WERI-Rb-1 (cell line): ENCODE measurements around the gene COX6A2.
A peak's percentile ranks its signal among the peaks of the same experiment; 100 is the strongest.

Experiments used
- DNase-seq: peaks from one replicate; pipeline ENCODE4 v3.0.0-alpha.2; 2020
- H3K27ac ChIP-seq: fragments of 250-450 bp; sonication (Bioruptor Pico); 2 replicates; pipeline ENCODE4 v1.5.1; 2020; ENCODE audit warnings: mild to moderate bottlenecking, moderate library complexity
- H3K27me3 ChIP-seq: fragments of 250-450 bp; sonication (Bioruptor Pico); 2 replicates; pipeline ENCODE4 v1.5.1; 2021; ENCODE audit warnings: mild to moderate bottlenecking, low read depth, moderate library complexity; ENCODE audit not compliant: insufficient read depth, severe bottlenecking
- H3K36me3 ChIP-seq: fragments of 250-450 bp; sonication (Bioruptor Pico); 2 replicates; pipeline ENCODE4 v1.5.1; 2020; ENCODE audit warnings: mild to moderate bottlenecking, moderate library complexity
- H3K4me3 ChIP-seq: 2 replicates; pipeline ENCODE4 v1.5.1; 2011; ENCODE audit warnings: low read depth, mild to moderate bottlenecking, control low read depth, low read length
- H3K9me3 ChIP-seq: fragments of 250-450 bp; sonication (Bioruptor Pico); 2 replicates; pipeline ENCODE4 v1.5.1; 2021; ENCODE audit warnings: mild to moderate bottlenecking, moderate library complexity; ENCODE audit not compliant: severe bottlenecking
- CTCF ChIP-seq: IDR thresholded peaks from 2 replicates; pipeline ENCODE4 v1.5.1; 2011; ENCODE audit warnings: low read depth, mild to moderate bottlenecking, control low read depth, inconsistent platforms, low read length

Gene COX6A2

GRCh38 chr16:31403590-31404352, 24.4 kb downstream of the COX6A2 start:
- no peak overlapping the region for H3K4me3 ChIP-seq
- H3K36me3 ChIP-seq = no peaks in the 10 kb centered on the region
- no peak overlapping the region for H3K27ac ChIP-seq
- H3K9me3 ChIP-seq = no peaks in the 10 kb centered on the region
- no peak for TF ChIP-seq CTCF
- DNase-seq = peak; percentile 19
- H3K27me3 ChIP-seq = peaks cover 3% of the 10 kb centered on the region

DNA sequence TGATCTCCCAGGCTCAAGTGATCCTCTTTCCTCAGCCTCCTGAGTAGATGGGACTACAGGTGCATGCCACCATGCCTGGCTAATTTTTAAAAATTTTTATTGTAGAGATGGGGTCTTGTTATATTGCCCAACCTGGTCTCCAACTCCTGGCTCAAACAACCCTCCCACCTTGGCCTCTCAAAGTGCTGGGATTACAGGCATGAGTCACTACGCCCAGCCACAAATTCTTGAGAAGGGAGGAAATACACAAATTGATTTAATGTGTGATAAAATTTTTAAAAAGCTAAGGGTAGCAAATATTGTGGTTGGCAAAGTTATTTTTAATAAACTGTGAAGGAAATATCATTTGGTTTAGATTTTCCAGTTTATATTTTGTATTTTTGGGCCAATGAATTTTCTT, 25.5 kb downstream of the COX6A2 start:
- no peak overlapping the region for H3K4me3 ChIP-seq
- H3K27ac ChIP-seq = no peak overlapping the region
- no peaks in the 10 kb centered on the region for H3K36me3 ChIP-seq
- H3K9me3 ChIP-seq = no peaks in the 10 kb centered on the region
- no peak for DNase-seq
- TF ChIP-seq CTCF = no peak
- peaks cover 3% of the 10 kb centered on the region for H3K27me3 ChIP-seq

GRCh38 chr16:31401436-31401835, 26.7 kb downstream of the COX6A2 start:
- Histone ChIP-seq H3K9me3 (no peaks in the 10 kb centered on the region), H3K4me3 (no peak overlapping the region), H3K27ac (no peak overlapping the region), H3K36me3 (no peaks in the 10 kb centered on the region), H3K27me3 (peaks cover 3% of the 10 kb centered on the region)
- no peak for TF ChIP-seq CTCF
- DNase-seq = no peak

DNA sequence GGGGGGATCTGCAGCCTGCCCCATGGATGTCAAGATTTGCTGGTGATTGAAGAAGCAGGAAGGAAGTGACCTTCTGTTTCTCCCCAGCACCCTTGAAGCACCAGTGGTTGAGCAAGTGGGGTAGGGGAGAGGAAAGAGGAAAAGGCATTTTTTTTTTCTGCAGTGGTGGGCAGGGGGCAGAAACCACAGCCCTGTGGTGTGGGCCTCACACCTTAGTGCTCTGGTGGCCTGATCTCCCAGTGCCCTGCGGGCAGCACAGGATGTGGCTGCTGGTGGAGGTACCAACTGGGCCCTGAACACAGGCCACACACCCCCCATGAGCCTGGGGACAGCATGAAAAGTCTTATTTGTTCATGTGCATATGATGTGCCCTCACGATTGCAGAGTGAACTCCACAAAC, 28.0 kb downstream of the COX6A2 start:
- peaks cover 3% of the 10 kb centered on the region for H3K27me3 ChIP-seq
- no peak overlapping the region for H3K27ac ChIP-seq
- no peak for DNase-seq
- no peak overlapping the region for H3K4me3 ChIP-seq
- no peak for TF ChIP-seq CTCF
- H3K9me3 ChIP-seq = no peaks in the 10 kb centered on the region
- no peaks in the 10 kb centered on the region for H3K36me3 ChIP-seq

- H3K27me3 ChIP-seq = no peaks in the 10 kb centered on the region
- no peaks in the 10 kb centered on the region for H3K36me3 ChIP-seq
- no peak overlapping the region for H3K4me3 ChIP-seq
- no peak overlapping the region for H3K27ac ChIP-seq
- H3K9me3 ChIP-seq = no peaks in the 10 kb centered on the region
- no peak for DNase-seq
- no peak for TF ChIP-seq CTCF
Observed at GRCh38 chr16:31397701-31398100, 30.5 kb downstream of the COX6A2 start.
